ENCODE results near the gene LPP. TPM values are rescaled to one million over a fixed set of nuclear protein-coding genes. Genes with fewer than 3 reads are reported as not detected.

The LPP gene
- total RNA-seq, 2 donors from 2014 or later: 170 to 246 TPM

DNA sequence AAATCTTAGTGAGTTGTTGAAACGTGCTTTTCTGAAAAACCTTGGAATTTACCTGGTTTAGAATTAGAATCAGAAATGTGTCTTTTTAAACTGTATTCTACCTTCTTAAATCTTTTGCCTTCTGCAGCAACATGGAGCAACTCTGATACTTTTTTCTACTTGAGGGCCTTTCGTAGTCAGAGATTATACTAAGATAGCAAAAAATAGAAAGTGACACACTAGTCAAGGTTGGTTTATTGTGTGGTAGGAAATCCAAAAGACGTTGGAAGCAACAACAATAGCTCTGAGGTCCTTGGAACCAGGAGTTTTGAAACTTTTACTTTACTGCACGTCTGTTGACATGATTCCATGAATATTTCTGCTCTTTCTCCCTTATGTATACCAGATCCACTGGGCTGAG is 294.9 kb downstream of the LPP start:
- TF ChIP-seq, protein P1, sequence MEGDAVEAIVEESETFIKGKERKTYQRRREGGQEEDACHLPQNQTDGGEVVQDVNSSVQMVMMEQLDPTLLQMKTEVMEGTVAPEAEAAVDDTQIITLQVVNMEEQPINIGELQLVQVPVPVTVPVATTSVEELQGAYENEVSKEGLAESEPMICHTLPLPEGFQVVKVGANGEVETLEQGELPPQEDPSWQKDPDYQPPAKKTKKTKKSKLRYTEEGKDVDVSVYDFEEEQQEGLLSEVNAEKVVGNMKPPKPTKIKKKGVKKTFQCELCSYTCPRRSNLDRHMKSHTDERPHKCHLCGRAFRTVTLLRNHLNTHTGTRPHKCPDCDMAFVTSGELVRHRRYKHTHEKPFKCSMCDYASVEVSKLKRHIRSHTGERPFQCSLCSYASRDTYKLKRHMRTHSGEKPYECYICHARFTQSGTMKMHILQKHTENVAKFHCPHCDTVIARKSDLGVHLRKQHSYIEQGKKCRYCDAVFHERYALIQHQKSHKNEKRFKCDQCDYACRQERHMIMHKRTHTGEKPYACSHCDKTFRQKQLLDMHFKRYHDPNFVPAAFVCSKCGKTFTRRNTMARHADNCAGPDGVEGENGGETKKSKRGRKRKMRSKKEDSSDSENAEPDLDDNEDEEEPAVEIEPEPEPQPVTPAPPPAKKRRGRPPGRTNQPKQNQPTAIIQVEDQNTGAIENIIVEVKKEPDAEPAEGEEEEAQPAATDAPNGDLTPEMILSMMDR (IDR thresholded peaks at IDR 0.05): no peak
- intact Hi-C loops (cut with DNase I): no loop called here
- no peaks in the 10 kb centered on the region for H3K36me3 ChIP-seq
- no peak for DNase-seq
- H3K9ac ChIP-seq (ENCODE audit: low read depth in 2 of 2, low read length in 2 of 2): no peak overlapping the region
- no peaks in the 10 kb centered on the region for H3K27me3 ChIP-seq
- H3K27ac ChIP-seq: no peak overlapping the region
- H3K9me3 ChIP-seq: no peaks in the 10 kb centered on the region
- H3K4me1 ChIP-seq: no peaks in the 10 kb centered on the region
- H3K4me3 ChIP-seq: no peak overlapping the region

DNA sequence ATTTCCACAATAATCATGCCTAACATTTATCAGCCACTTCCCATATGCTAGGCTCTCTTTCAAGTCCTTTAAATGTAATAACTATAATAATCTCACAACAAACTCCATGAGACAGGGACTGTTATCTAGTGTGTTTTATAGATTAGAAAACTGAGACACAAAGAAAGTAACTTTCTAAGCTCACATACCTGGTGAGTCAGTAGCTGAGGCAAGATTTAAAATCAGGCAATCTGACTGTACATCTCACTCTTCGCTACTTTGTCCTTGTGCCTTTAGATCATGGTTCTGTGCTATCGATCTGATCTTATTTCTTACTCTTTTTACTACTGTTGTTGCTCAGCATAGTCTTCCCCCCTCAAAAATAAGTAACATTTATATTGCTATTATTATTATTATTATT is 295.5 kb downstream of the LPP start:
- Histone ChIP-seq H3K36me3 (no peaks in the 10 kb centered on the region), H3K4me3 (no peak overlapping the region), H3K27ac (no peak overlapping the region), H3K9ac (ENCODE audit: low read depth in 2 of 2, low read length in 2 of 2) (no peak overlapping the region), H3K4me1 (no peaks in the 10 kb centered on the region), H3K27me3 (no peaks in the 10 kb centered on the region), H3K9me3 (no peaks in the 10 kb centered on the region)
- TF ChIP-seq, protein P1 (IDR thresholded peaks at IDR 0.05): no peak
- no peak for DNase-seq
- intact Hi-C loops (cut with DNase I): no loop called here

DNA sequence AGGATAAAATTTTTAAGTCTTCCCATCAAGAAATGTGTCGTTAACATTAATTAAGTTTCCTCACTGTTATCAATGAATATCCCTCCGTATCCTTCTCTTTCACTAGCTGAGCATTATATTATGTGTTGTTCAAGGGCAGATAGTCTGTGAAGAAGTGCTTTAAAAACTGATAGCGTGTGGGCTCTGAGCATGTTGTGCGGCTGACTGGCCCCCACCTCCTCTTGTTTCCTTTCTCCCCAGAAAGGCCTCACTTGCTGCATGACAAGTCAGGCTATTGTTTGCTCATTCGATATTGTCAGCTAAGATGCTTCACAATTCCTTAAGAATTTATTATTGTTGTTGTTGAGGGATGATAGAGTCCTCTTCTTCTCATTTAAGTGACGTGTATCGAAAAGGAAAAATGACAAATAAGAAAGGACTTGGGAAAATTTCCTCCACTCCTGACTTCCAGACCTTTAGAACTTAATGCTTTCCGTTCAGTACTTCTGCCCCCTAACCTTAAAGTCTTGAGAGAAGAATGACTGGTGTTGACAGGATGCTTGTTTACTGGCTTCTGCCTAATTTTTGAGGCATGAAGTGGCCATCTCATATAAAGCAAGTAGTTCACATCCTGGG is 298.3 kb downstream of the LPP start:
- H3K4me3 ChIP-seq: no peak overlapping the region
- no peaks in the 10 kb centered on the region for H3K4me1 ChIP-seq
- no peak overlapping the region for H3K27ac ChIP-seq
- H3K36me3 ChIP-seq: no peaks in the 10 kb centered on the region
- no peaks in the 10 kb centered on the region for H3K9me3 ChIP-seq
- no peak overlapping the region for H3K9ac ChIP-seq (ENCODE audit: low read depth in 2 of 2, low read length in 2 of 2)
- TF ChIP-seq, protein P1 (IDR thresholded peaks at IDR 0.05): no peak
- no peak for DNase-seq
- intact Hi-C loops (cut with DNase I): no loop called here
- H3K27me3 ChIP-seq: no peaks in the 10 kb centered on the region

DNA sequence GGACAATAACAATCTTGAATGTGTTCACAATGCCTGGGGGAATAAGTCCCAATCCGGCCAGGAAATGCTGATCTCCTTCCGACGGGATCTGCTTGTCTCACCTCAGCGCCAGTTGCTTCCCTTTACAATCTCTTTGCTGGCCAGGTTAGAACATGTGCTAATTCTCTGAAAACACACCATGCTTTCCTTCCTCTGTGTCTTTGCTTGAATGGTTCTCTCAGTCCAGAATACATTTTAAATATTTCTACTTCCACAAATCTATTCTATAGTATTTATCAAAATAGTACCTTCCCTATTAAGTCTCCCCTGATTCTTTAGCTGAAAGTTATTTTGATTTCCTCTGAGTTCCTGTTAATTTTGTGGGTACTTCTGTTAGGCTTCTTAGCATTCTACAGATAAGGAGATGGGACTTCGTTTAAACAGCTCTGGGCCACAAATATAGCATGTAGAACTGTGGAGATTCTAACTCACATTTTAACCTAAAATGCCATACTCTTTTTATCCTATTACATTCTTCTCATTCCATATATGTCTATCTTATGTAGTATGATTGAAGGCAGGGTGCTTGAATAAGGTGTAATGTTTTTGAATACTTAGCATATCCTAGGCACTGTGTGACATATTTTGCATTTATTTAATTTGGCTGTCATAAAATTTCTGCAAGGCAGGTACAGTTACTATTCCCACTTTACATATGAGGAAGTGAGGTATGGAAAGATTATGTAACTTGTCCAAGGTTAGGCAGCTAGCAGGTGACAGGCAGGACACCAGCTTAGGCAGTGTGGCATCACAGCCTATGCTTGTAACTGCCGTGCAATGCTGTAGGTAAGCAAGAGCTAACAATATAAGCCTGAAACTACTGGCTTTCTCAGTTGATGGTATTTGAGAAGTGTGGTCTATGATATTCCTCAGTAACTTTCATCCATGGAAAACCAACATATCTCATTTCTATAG is 299.8 kb downstream of the LPP start:
- Histone ChIP-seq H3K4me3 (no peak overlapping the region), H3K36me3 (no peaks in the 10 kb centered on the region), H3K27me3 (no peaks in the 10 kb centered on the region), H3K4me1 (no peaks in the 10 kb centered on the region), H3K9me3 (no peaks in the 10 kb centered on the region), H3K9ac (ENCODE audit: low read depth in 2 of 2, low read length in 2 of 2) (no peak overlapping the region), H3K27ac (no peak overlapping the region)
- intact Hi-C loops (cut with DNase I): no loop called here
- DNase-seq: no peak
- TF ChIP-seq, protein P1 (IDR thresholded peaks at IDR 0.05): no peak

DNA sequence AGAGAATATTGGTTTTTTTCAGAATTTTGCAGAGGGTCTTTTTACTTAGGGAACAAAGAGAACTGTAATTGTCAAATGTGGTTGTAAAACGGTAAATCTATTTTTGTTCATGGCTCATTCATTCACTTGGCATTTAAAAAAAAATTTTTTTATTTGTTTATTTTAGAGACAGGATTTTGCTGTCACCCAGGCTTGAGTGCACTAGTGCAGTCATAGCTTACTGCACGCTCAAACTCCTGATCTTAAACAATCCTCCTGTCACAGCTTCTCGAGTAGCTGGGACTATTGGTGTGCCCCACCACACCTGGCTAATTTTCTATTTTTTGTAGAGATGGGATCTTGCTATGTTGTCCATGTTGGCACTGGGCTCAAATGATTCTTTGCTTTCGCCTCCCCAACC is 301.8 kb downstream of the LPP start:
- H3K9ac ChIP-seq (ENCODE audit: low read depth in 2 of 2, low read length in 2 of 2): no peak overlapping the region
- no peaks in the 10 kb centered on the region for H3K9me3 ChIP-seq
- no peaks in the 10 kb centered on the region for H3K36me3 ChIP-seq
- H3K4me3 ChIP-seq: no peak overlapping the region
- DNase-seq: no peak
- intact Hi-C loops (cut with DNase I): no loop called here
- H3K4me1 ChIP-seq: no peaks in the 10 kb centered on the region
- TF ChIP-seq, protein P1 (IDR thresholded peaks at IDR 0.05): no peak
- no peaks in the 10 kb centered on the region for H3K27me3 ChIP-seq
- H3K27ac ChIP-seq: no peak overlapping the region

All from colonic mucosa (tissue), 4 donors.